IMR-90 (cell line): ENCODE measurements around the gene PCDHB8.
"Not testable (repeated sequence)": the region's sequence is repeated elsewhere in the genome, so short reads cannot be mapped to it uniquely, and the experiment has no call there.

Experiments used
- CTCF ChIP-seq: conservative IDR thresholded peaks from 2 replicates; pipeline ENCODE4 v1.5.1; 2012; ENCODE audit warnings: mild to moderate bottlenecking, low read depth, low read length, improper control_type of control experiment
- TF ChIP-seq, protein P1 (sequence below): fragments of 150-350 bp; IDR thresholded peaks from 2 replicates; pipeline ENCODE4 v1.6.1; 2016; ENCODE audit warnings: low read depth, mild to moderate bottlenecking, low read length, moderate library complexity, borderline replicate concordance

GRCh38 chr5:141177577-141178191, at the start of gene PCDHB8:
- TF ChIP-seq, protein P1, sequence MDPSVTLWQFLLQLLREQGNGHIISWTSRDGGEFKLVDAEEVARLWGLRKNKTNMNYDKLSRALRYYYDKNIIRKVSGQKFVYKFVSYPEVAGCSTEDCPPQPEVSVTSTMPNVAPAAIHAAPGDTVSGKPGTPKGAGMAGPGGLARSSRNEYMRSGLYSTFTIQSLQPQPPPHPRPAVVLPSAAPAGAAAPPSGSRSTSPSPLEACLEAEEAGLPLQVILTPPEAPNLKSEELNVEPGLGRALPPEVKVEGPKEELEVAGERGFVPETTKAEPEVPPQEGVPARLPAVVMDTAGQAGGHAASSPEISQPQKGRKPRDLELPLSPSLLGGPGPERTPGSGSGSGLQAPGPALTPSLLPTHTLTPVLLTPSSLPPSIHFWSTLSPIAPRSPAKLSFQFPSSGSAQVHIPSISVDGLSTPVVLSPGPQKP: not testable (repeated sequence)
- not testable (repeated sequence) for TF ChIP-seq CTCF
